GM18867 (cell line): ENCODE measurements around the gene AGBL3.
"Not testable (repeated sequence)": the region's sequence is repeated elsewhere in the genome, so short reads cannot be mapped to it uniquely, and the experiment has no call there.

Source experiments
- ATAC-seq: cut with Tn5 transposase; IDR thresholded peaks from one replicate; pipeline ENCODE4 v1.9.1; 2021; ENCODE audit warnings: mild to moderate bottlenecking, moderate library complexity; ENCODE audit not compliant: unreplicated experiment

AGBL3 gene

DNA sequence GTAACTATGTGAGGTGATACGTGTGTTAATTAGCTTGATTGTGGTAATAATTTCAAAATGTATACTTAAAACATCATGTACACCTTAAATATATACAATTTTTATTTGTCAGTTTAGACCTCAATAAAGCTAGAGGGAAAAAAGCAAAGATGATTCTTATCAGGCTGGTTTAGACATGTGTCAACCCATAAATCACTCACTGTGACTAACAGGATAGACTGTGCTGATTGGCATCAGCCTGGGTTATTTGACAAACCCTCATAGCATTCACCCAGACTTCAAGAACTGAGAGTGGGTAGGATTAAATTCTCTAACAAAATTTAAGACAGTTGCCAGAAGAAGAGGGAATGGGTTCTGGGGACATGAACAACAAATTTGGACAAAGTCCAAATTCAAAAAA, 87.8 kb downstream of the AGBL3 start:
- no peak for ATAC-seq

DNA sequence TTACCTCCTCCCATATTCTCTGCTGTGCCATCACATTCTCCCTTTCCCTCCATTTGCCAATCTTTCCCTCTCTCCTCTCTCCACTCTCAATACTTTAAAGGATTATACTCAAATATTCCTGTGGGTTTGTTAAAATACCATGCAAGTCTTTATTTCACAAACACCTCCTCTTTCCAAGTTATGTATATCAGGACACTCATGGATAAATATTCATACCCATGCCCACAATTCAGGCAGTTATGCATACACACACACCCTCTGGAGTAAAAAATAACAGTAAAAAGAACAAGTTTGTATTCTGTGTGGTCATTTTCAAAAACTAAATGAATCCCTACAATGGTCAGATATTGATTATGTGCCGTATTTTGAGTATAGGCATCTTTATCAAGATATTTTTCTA, 88.2 kb downstream of the AGBL3 start:
- no peak for ATAC-seq

DNA sequence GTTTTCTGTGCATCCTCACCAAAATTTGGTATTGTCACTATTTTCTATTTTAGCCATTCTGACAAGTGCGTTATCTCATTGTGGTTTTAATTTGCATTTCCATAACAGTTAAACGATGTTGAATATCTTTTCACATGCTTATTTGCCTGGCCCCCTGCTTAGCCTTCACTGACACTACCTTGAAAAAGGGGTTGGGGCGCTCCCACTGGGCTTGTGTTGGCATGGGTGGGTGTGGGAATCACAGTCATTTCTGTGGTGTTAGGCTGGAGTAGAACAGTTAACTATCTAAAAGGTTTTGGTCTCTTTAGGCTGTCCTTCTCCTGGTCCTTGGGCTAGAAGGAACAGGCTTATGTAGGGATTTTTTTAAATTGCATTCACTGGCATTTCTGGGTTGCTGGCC, 89.4 kb downstream of the AGBL3 start:
- ATAC-seq, result no peak

DNA sequence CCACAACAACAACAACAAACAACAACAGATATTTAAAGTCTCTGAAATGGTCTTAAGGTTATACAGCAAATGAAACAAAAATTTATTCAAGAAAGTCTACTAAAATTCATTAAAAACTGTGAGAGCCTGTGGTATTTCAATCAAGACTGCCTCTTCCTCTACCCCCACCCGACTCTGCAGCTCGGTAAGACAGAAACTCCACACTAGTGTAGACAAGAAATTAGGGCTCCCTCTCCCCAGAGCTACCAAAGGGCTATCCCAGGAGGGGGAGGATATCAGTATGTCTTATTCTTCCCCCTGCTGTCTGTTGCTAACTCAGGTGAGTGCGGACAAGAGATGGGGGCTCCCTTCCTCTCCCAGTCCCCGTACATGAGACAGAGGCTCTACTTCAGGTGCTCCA, 90.6 kb downstream of the AGBL3 start:
- no peak for ATAC-seq

DNA sequence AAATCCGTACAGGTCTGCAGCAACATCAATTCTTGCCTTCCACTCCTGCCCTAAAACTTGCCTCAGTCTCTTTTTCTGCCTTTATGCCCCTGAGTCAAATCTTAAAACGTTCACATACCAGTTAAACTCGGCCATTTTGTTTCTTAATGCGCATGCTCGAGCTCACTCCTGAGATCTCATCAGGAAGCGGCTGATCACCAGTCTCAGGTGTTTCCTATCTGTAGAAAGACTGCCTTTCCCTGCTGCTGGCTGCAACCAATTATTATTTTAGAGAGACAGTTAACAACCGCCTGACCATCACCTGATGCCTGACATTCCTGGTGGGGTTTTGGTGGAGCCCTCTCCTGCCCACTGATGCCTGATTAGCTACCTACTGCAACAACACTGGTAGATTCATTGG, 91.3 kb downstream of the AGBL3 start:
- no peak for ATAC-seq

DNA sequence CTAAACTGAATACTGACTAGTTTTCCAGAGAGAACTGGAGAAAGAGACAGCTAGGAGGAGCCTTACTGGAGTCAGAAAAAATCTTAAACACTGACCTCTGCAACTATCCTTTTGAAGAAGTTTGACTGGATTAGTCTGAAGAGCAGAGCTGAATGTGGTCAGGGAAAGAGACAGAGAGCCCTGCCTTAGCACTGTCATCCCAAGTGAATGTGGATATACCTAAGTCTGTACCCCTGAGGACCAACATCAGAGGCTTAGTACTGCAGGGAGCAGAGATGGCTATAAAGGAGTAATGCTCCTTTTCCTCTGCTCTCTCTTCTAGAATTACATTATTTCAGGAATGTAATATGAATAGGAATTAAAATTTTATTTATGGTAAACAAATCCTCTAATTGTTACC, 91.7 kb downstream of the AGBL3 start:
- no peak for ATAC-seq

DNA sequence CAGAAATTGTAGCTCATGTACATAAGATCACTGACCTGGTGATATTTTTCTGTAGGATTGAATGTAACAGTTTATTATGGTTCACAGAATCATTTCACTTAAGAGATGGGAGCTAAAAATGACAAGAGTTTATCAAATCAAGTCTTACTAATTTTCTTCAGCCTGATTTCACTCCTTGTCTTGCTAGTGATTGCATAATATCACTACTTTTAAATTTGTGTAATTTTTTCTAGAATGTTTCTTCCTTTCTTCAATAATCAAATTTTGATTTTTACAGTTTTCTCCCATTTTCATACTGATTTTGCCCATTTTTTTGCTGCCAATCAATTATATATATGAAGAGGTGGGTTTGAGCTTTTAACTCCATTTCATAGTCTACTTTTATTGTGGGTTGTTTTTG, 92.8 kb downstream of the AGBL3 start:
- ATAC-seq, result no peak

DNA sequence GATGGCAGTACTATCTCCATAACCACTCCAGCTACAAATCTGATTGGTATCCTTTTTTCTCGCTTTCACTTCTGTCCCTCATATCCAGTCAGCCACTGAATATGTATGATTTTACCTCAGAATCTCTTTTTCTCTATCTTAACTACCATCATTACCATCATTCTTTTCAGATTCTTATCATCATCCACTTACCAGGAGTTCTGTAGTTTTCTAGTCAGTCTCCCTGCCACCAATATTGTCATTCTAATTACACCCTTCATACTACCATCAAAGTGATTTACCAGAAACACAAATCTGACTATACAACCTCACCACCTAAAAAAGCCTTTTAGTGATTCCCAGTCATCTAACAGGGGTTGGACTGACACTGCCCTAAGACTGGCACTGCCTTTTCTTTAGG, 96.7 kb downstream of the AGBL3 start:
- ATAC-seq, result no peak

DNA sequence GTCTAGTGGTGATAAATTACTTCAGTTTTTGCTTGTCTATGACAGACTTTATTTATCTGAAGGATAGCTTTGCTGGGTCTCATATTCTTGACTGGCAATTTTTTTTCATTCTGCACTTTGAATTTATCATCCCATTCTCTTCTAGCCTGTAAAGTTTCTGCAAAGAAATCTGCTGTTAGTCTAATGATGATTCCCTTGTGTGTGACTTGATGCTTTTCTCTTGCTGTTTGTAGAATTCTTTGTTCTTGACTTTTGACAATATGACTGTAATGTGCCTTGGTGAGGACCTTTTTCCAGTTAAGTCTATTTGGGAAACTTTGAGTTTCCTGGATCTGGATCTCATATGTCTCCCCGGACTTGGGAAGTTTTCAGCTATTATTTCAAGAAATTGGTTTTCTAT, 102.3 kb downstream of the AGBL3 start:
- ATAC-seq, result no peak

DNA sequence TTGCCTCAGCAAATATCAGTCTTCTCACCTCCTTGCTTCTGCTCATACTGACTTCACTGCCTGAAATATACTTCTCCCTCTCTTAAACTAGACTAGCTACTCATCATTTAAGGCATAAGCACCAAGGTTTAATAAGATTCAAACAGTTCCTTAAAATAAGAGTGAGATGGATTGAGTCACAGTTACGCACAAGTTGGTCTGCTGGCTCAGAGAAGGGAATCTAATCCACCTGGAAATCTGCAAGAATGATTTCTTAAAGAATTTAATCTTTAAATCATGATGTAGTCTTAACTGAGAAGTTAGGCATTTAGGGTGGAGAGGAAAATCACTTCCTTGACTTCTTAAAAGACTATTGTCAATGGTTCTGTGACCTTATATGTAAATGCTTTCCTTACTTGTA, 105.4 kb downstream of the AGBL3 start:
- ATAC-seq, result no peak

DNA sequence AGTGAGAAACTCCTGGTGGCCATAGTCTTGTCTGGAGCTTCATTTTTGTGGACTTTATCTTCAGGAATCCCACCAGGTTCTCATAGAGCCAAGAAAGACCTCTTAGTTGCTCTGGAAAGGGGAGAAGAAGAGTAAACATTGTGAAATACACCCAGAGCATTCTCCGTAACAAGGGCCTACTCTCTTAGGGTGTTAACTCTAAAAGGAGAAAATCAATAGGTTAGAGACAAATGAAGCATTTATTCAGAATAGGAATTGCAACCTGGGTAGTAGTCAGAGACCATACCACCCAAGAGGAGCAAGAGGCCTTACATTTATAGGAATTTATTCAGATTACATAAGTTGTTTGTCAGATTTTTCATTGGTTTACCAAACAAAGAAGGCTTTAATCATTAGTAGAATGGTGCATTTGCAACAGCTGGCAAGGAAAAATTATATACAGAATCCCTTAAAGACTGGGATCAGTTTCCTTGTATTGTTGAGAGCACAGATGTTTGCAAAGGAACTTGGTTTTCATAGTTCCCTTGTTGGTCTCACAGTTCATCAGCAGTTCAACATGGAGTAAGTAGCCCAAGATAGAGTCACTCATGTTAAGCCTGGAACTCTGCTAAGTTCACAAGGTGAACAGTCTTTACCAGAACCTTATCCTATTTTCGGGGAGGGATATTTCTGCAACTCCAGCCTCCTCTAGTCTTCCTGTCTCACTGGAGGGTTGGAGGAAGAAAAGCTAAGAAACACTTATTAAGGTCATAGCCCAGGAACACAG, 108.3 kb downstream of the AGBL3 start:
- no peak for ATAC-seq

DNA sequence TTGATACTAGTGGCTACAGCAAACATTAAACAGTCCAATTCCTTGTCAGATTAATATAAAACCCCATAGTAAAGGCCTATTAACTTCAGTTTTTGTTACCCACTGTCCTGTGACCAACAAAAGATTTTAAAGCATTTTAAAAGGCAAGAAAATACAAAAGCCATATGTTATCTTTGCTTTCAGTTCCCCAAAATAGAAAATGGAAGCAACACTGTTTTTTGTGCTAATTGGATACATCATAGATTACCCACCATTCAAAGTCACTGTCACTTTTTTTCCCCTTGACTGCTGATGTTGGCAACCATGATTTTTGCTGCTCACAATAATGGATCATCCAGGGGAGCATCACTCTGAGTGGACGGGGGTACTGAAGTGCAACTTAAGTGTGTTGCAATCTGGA, 109.1 kb downstream of the AGBL3 start:
- ATAC-seq, result no peak

DNA sequence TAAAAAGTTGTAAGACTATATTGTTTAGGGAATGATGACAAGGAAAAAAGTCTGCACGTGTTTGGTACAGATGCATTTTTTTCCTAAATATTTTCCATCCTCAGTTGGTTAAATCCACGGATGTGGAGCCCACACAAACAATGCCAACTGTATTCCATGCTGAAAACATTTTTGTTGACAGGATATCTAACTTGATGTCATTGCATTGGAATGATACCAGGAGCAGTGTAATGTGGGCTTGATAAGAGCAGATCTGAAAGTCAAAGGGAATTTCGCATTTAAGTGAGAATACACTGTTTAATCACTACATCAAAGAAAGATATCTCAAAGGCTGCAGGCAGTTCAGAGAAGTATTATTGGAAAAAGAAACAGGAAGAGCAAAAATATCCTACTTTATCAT, 112.1 kb downstream of the AGBL3 start:
- ATAC-seq, result no peak

DNA sequence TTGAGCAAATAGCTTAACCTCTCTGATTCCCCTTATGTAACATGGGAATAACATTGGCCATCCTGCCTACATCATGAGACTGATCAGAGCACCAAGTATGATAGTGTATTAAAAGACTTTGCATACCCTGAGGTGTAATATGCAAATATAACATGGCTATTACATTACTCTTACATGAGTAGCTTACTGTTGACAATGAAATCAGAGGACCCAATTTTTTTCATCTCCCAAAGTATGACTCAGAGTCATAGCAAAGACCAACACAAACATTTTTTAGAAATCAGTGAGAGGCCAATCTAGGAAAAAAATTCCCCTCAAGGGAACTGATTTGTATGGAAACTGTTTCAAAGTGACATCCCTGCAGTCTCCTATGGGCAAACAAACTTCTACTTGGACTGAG, 114.5 kb downstream of the AGBL3 start:
- ATAC-seq, result no peak

DNA sequence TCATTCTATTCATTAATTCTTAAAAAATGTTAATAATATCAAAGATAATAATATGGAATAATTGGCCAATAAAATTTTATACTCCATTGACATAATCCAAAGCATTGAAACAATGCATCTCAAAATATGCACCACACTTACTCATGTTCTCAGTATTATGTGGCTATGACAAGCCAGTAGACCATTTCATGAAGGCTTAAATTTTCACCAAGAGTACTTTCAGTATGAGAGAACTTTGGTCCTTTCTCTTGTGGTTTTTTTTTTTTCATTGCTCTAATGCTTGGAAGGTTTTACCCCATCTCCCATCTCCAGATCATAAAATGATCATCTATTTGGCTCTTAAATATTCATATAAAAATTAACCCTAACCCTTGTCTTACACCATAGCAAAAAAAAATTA, 116.1 kb downstream of the AGBL3 start:
- peak; percentile 74 for ATAC-seq

DNA sequence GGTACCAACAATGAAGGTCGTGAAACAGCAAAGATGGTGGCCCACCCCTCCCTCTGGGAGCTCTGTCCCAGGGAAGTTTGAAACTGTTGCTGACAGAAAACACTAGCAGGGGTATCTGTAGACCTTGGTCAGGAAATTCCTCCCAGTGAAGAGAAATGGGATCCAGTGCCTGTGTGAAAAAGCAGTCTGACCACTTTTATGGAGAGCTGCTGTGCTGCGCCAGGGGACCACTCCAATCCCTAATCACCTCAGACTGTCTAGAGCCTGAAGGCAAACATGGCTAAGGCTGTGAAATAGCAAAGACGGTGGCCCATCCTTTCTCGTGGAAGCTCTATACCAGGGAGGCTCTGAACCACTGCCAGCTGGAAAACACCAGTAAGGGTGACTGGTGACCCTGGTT, 123.3 kb downstream of the AGBL3 start:
- ATAC-seq, result no peak

DNA sequence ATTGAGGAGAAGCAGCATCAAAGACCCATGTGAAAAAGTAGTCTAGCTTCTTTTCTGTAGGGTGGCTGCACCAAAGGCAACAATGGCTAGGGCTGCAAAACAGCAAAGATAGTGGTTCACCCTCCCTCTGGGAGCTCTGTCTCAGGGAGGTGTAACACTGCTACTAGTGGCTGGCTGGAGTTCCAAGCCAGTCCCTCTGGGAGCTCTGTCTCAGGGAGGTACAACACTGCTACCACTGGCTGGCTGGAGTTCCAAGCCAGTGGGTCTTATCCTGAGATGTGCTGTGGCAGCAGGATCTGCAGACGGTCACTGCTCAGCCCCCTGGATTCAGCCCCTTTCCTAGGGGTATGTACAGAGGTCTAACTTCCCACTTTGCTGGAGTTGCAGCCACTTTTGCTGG, 123.7 kb downstream of the AGBL3 start:
- ATAC-seq, result no peak

DNA sequence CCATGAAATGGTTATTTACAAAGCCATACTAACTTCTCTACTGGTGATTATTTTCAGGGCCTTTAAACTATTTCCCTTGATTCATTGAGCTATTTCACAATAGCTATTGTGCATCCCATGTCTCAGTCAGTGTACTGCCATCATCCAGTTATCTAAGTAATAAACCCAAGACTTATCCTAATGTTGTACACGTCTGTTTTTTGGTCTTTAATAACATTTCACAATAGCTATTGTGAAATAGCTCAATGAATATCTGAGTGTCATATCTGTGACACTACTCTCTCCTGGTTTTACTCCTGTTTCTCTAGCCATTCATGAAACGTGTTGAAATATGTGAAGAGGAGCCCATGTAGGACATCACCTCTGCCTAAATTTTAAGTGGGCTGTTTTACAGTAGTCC, 125.1 kb downstream of the AGBL3 start:
- ATAC-seq, result no peak

DNA sequence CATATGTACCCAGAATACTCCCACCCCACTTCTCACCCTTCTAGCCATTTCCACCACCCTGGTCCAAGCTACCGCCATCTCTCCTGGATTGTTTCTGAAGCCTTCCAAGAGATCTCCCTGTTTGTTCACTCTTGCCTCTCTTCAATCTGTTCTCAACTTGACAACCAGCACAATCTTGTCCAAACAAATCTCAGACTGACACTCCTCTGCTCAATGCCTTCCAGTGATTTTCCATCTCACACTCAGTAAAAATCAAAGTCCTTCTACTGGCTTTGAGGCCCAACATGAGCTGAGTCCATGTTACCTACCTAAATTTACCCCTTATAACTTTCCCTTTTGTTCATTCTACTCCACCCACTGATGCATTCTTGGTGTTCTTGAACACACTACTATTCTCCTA, 128.3 kb downstream of the AGBL3 start:
- ATAC-seq, result no peak

DNA sequence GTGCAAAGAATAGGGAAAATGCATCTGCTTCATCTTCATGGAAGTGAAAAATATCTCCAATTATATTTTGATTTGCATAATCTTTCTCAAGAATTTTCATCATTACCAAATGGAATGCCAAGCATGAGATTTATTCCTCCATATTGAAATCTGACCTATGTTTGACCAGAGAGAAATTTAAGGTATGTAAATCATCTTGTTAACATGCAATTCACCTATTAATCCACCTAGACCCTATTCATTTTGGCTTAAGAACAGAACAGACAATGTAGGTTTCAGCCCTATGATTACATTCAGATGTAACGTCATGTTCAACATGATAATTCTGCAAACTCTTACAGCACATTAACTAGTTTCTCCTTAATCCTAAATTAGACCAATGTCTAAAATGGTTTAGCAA, 130.8 kb downstream of the AGBL3 start:
- no peak for ATAC-seq

DNA sequence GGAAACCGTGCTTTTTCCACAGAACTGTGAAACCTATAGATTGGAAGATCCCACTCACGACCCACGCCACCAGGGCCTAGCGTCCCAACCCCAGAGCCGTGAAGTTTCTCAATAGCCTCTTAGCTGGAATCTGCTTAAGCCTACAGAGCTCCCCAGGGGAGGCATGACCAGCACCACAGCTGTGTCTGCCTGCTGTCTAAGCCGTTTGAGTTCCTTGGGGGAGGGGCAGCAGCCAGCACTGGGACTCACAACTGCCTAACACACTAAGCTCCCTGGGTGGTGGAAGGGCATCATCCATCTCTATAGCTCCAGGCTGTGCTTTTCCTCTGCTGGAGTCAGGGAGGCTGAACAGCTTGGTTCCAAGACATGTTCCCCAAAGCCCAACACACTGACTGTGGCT, 135.6 kb downstream of the AGBL3 start:
- ATAC-seq, result no peak

DNA sequence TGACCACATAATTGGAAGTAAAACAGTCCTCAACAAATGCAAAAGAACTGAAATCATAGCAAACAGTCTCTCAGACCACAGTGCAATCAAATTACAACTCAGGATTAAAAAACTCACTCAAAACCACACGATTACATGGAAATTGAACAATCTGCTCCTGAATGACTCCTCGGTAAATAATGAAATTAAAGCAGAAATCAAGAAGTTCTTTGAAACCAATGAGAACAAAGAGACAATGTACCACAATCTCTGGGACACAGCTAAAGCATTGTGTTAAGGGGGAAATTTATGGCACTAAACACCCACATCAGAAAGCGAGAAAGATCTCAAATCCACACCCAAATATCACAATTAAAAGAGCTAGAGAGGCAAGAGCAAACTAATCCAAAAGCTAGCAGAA, 138.3 kb downstream of the AGBL3 start:
- ATAC-seq, result not testable (repeated sequence)

DNA sequence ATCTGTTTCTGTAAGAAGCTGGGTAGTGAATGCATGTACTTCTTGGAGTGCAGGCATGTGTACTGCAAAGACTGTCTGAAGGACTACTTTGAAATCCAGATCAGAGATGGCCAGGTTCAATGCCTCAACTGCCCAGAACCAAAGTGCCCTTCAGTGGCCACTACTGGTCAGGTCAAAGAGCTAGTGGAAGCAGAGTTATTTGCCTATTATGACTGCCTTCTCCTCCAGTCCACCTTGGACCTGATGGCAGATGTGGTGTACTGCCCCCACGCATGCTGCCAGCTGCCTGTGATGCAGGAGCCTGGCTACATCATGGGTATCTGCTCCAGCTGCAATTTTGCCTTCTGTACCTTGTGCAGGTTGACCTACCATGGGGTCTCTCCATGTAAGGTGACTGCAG, 142.6 kb downstream of the AGBL3 start:
- ATAC-seq, result no peak
